HG03159 (cell line): ENCODE data around the gene DOCK1.
"Not testable (repeated sequence)": the region's sequence is repeated elsewhere in the genome, so short reads cannot be mapped to it uniquely, and the experiment has no call there.

ENCODE experiments used
- ATAC-seq: cut with Tn5 transposase; IDR thresholded peaks from one replicate; pipeline ENCODE4 v1.9.1; 2021; ENCODE audit warnings: mild to moderate bottlenecking, moderate library complexity; ENCODE audit not compliant: unreplicated experiment

The DOCK1 gene

GRCh38 chr10:126924180-126924914 lies 19.1 kb downstream of the DOCK1 start:
- ATAC-seq: no peak

GRCh38 chr10:126924915-126925300 lies 19.7 kb downstream of the DOCK1 start:
- ATAC-seq: no peak

GRCh38 chr10:126926568-126926967 lies 21.3 kb downstream of the DOCK1 start:
- no peak for ATAC-seq

- no peak for ATAC-seq
Observed at GRCh38 chr10:126927799-126928198, 22.6 kb downstream of the DOCK1 start.

- ATAC-seq: no peak
Observed at GRCh38 chr10:126928274-126928673, 23.0 kb downstream of the DOCK1 start.

- no peak for ATAC-seq
Observed at GRCh38 chr10:126929391-126929790, 24.2 kb downstream of the DOCK1 start.

GRCh38 chr10:126930131-126930882 lies 25.1 kb downstream of the DOCK1 start:
- ATAC-seq: no peak

DNA sequence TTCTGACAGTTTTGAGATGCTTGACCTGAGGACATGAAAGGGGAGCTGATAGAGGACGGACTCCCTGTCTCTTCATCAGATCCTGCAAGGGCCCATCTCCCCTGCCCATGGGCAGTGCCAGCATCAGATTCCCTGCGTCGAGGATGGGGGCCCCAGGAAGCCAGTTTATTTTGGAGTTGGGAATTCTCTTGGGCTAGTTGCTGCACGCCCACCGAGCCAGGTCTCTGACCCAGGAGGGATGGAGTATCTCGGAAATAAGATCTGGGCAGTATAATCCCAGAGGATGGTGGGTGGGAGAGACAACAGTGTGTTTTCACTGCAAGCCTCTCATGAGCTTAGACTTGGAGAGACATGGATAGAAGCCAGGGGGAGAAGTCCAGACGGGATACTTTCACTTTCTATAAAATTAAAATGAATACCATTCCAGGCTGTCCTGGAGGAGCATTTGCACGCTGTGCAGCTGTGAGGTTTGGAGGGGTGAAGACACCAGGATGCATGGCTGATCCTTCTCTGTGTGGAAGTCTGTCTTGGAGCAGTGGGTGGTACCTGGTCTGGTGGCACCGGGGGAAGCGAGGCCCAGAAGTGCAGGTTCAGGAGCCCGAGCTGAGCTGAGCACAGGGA lies 25.8 kb downstream of the DOCK1 start:
- no peak for ATAC-seq

DNA sequence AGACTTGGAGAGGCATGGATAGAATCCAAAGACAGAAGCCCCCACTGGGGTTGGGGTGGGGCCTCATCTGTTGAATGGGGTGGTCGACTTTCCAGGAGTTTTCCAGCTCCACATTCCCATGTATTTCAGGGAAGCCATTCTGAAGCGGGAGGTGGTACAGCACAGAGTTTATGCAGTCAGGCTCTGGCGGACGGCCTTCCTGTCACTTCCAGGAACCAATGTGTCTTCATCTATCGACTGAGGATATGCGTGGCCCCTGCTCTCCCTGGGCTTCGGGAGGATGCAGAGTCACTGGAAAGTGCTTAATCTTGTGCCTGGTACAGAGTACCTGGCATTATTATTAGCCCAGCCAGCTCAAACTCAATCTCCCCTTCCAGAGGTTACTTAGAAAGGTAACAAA lies 26.3 kb downstream of the DOCK1 start:
- no peak for ATAC-seq

GRCh38 chr10:126932516-126932915 lies 27.3 kb downstream of the DOCK1 start:
- ATAC-seq: no peak

- no peak for ATAC-seq
Observed at GRCh38 chr10:126933116-126933515, 27.9 kb downstream of the DOCK1 start.

DNA sequence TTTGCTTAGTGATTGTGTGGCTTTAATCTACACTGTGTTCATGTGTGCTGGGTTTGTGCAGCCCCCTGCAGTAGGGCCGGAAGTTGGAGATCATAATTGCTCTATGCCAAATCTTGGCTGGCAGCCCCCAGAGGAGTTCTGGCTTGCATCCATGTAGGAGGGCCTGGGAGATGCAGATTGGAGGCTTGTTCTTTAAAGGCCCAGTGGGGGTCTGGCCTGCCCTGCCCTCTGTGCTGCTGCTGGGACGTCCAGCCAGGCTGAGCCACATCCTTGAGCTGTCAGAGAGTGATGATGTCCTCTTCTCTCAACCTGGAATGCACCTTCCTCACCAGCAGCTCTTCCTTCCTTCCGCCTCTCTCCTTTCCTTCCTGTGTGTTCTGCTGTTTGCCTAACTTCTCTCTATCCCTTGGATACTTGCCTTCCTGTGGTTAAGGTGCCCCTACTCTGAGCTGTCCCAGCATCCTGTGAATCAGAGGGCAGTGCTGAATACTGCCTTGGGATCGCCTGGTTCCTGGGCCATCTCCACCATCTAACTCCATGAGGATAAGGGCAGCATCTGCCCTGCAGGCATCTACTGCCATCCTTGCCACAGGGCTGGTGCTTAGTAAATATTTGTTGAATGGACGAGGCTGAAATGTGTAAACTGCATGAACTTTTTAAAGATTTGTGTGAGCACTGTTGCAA lies 30.2 kb downstream of the DOCK1 start:
- ATAC-seq: no peak

GRCh38 chr10:126937026-126937425 lies 31.8 kb downstream of the DOCK1 start:
- no peak for ATAC-seq

DNA sequence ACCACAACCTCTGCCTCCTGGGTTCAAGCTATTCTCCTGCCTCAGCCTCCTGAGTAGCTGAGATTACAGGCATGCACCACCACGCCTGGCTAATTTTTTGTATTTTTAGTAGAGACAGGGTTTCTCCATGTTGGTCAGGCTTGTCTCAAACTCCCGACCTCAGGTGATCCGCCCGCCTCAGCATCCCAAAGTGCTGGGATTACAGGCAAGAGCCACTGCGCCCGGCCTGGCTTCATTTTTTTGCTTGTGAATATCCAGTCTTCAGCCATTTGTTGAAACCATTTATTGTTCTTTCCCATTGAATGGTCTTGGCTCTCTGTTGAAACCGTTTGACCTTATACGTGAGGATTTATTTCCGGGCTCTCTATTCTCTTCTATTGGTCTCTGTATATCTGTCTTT lies 32.9 kb downstream of the DOCK1 start:
- ATAC-seq: not testable (repeated sequence)

DNA sequence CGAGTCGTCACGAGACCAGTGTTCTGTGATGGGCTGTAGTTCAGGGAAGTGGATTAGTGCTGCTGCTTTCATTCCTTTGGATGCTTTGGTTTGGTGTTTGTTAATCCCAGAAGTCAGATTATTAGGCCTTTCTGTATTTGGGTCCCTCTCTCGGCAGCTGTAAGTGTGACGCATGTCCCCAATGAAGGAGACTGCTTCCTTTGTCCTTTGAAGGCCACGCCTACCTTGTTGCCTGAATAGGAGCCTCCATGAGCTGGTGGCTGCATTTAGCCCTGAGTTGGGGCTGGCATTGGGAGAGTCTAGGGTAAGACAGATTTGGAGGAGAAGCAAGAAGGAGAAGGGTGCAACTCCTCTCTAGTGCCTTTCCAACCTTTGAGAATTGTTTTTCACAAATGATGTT lies 34.5 kb downstream of the DOCK1 start:
- no peak for ATAC-seq

DNA sequence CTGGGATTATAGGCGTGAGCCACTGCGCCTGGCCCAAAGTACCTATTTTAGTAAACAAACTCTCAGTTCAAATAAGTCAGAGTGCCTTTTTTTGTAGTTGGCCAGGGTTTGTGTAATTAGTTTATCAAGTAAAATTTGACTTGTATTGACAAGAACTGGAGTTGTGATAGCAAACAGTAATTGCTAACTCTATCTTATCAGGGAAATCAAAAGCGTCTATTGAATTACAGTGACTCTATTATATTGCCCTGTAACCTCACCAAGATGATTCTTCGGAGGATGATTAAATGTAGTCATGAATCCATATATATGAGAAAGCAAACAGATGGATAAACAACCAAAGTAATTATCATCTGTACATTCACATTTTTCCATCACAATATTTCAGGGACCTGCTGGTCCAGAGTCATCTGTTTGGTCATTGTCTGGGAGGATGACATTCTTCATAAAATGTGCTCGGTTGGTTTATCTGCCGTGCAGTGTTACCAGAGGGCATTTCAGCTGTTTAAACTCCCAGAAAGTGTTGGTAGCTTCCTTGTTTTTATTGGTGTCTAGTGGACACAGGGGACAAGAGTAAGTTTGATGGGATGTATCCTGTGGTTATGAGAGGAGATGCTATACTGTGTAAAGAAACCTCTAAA lies 35.6 kb downstream of the DOCK1 start:
- ATAC-seq: no peak

DNA sequence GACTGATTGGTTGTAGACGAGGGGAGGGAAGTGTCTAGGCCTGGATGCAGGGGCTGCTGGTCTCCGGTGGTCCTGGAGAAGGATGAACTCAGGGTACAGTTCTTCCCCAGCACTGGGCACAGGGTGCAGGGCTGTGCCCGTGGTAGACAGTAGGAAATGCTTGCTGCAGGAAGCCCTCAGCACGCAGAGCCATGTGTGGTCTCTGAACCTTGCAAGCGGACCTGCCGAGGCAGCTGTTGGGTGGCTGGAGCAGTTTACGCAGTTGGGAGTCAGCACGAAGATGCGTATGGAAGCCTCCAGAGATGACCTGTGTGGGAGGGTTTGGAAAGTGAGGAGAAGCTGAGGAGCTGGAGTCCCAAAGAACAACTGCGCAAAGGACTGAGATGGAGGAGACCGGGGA lies 39.0 kb downstream of the DOCK1 start:
- no peak for ATAC-seq

GRCh38 chr10:126945351-126946030 lies 40.3 kb downstream of the DOCK1 start:
- no peak for ATAC-seq

GRCh38 chr10:126946746-126947145 lies 41.5 kb downstream of the DOCK1 start:
- ATAC-seq: no peak

DNA sequence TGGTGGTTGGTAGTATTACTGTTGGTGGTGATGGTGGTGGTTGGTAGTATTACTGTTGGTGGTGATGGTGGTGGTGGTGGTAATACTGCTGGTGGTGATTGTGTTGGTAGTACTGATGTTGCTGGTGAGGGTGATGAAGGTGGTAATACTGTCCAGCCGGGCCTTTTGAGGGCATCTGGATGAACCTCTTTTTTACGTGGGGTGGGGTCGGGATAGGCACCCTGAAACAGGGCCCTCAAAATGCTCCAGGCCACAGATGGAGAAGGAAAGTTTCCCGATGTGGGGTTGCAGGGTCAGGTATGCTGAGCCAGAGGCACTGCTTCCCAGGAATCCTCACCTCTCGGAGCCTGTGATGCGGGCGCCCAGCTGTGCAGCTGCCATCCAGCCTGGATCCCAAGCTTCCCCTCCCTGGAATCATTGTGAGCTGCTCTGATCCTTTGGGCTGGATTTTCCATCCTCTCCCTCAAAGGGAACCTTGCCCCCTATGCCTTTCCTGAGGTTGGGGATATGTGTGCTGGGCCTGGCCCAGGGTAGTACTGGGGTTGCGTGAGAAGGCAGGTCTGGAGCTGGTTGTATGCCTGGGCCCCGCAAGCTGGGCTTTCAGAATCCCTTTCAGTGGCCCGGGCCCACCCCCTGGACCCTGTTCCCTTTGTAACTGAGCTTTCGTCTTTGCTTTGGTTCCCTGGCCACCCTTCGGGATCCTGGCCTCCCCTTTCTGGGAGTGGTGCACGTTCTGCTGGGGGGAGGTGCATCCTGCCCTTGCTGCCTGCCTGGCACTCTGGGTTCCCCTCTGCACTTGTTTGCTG lies 43.3 kb downstream of the DOCK1 start:
- no peak for ATAC-seq
